Right lobe of liver (tissue), 6 donors: ENCODE data around the gene FBLN2. TPM values are rescaled to one million over a fixed set of nuclear protein-coding genes. Genes with fewer than 3 reads are reported as not detected.

Source experiments
- ATAC-seq, 4 donors: fragments of 200-7000 bp; cut with Tn5 transposase; one replicate each; pipeline ENCODE4 v1.9.1; 2020; ENCODE audit warnings: mild to moderate bottlenecking in 4 of 4, moderate library complexity in 4 of 4
- DNase-seq, 3 donors: peaks; one replicate each; pipeline ENCODE4 v3.0.0-alpha.2; 2020
- H3K27ac ChIP-seq, 3 donors: fragments of 200-600 bp; one replicate each; pipeline ENCODE4 v1.8.0; 2022
- H3K27me3 ChIP-seq, 2 donors: fragments of 200-600 bp; one replicate each; pipeline ENCODE4 v1.8.0; 2022
- H3K36me3 ChIP-seq, 4 donors: fragments of 200-600 bp; sonication (generic) in 1 of 4; one replicate each; pipeline versions ENCODE4 v1.5.1 to v1.8.0; 2017 to 2022; ENCODE audit warnings: control low read depth in 1 of 4
- H3K4me1 ChIP-seq, 4 donors: fragments of 200-600 bp; sonication (generic) in 1 of 4; one replicate each; pipeline versions ENCODE4 v1.5.1 to v1.8.0; 2017 to 2022; ENCODE audit warnings: control low read depth in 1 of 4
- H3K4me3 ChIP-seq, 3 donors: fragments of 200-600 bp; one replicate each; pipeline ENCODE4 v1.8.0; 2022
- H3K9me3 ChIP-seq, 4 donors: fragments of 200-600 bp; sonication (generic) in 1 of 4; one replicate each; pipeline versions ENCODE4 v1.5.1 to v1.8.0; 2017 to 2022; ENCODE audit warnings: control low read depth in 1 of 4
- POLR2A ChIP-seq: fragments of 450-650 bp; IDR thresholded peaks from one replicate; pipeline ENCODE4 v1.6.1; 2017; ENCODE audit warnings: antibody characterized with exemption, mild to moderate bottlenecking
- WGBS: methylation state at CpG from one replicate; pipeline ENCODE4 v1.1.6; 2018; ENCODE audit warnings: low coverage, low lambda C conversion rate; ENCODE audit not compliant: insufficient coverage; ENCODE audit errors: missing lambda C conversion rate; 5-methylcytosine and 5-hydroxymethylcytosine counted together
- intact Hi-C, 2 donors: fragments of 100-400 bp; cut with DNase I; formaldehyde crosslinking; loops; one replicate each; pipeline versions ENCODE4 v1.11.2 to v1.14.1; 2022
- total RNA-seq, 6 experiments: library from RNA; depleted of rRNA in 2 of 6; stranded (reverse); fragments of >200 nt in 2 of 6; fragmentation: NEBNext Ultra II Directional in 3 of 6; extraction: Animal tissue kit (Norgen Biotek cat#: 25700) in 3 of 6; gene quantifications; one replicate each; pipeline versions ENCODE4 v1.1.0 to v1.2.4, GENCODE V29; 2016 to 2023
- TF ChIP-seq, protein P1 (sequence below), 4 donors: fragments of 200-600 bp in 3 of 4; fragments of 450-650 bp in 1 of 4; IDR thresholded peaks; one replicate each; pipeline versions ENCODE4 v1.5.1 to v1.8.0; 2016 to 2022; ENCODE audit warnings: antibody characterized with exemption in 4 of 4, mild to moderate bottlenecking in 2 of 4
- donor health status: DM: no; HTN: yes; CAD: no.
- donor health status: DM: no; HTN: no; CAD: no.
- donor health status: DM: no; HTN: no; CAD: no.
- donor health status: DM: no; HTN: yes; CAD: no.
- donor health status: DM: no; HTN: yes; CAD: no.

Gene FBLN2
- total RNA-seq, 6 experiments from 2014 or later, result 1.9 to 4.0 (median 2.7) TPM

DNA sequence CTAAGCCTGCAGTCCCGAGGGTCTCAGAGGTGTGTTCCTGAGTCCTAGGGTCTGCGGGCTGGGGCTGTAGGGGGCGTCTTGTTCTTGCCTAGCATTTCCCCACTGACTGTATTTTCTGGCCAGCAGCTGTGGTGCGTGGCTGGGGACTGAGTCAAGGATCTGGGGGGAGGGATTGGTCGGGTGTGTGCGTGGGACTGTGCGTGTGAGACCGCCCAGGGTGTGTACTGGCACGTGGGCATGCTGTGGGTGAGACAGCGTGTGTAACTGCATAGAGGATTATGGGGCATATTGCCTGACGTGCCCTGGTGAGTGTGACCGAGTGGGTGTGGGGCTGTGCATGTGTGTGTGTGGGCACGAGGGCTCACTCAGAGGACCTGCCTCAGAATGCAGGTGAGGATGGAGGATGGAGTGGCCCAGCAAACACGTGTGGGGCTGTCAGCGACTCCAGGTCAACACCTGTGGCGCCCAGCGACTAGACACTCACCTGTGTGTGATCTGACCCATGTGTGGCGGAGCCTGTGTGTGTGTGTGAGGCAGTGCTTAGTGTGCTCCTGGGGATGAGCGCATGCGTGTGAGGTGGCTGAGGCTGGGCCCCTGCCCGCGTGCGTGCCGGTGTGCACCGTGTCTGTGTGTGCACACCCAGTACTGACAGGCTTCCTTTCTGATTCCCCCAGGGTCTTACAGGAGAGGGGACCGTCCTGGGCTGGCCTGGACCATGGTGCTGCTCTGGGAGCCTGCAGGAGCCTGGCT lies 20.9 kb downstream of the FBLN2 start:
- TF ChIP-seq, protein P1, sequence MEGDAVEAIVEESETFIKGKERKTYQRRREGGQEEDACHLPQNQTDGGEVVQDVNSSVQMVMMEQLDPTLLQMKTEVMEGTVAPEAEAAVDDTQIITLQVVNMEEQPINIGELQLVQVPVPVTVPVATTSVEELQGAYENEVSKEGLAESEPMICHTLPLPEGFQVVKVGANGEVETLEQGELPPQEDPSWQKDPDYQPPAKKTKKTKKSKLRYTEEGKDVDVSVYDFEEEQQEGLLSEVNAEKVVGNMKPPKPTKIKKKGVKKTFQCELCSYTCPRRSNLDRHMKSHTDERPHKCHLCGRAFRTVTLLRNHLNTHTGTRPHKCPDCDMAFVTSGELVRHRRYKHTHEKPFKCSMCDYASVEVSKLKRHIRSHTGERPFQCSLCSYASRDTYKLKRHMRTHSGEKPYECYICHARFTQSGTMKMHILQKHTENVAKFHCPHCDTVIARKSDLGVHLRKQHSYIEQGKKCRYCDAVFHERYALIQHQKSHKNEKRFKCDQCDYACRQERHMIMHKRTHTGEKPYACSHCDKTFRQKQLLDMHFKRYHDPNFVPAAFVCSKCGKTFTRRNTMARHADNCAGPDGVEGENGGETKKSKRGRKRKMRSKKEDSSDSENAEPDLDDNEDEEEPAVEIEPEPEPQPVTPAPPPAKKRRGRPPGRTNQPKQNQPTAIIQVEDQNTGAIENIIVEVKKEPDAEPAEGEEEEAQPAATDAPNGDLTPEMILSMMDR (IDR thresholded peaks at IDR 0.05), result no peak
- no peak for TF ChIP-seq POLR2A
- Histone ChIP-seq H3K36me3 (no peaks in the 10 kb centered on the region), H3K9me3 (no peaks in the 10 kb centered on the region), H3K4me3 (no peak overlapping the region), H3K27me3 (no peaks in the 10 kb centered on the region), H3K4me1 (no peaks in the 10 kb centered on the region), H3K27ac (no peak overlapping the region)
- no peak for ATAC-seq
- no peak for DNase-seq
- 51% methylated on average over 6 of the region's 26 CpGs for WGBS
- intact Hi-C loops, result no loop called here

DNA sequence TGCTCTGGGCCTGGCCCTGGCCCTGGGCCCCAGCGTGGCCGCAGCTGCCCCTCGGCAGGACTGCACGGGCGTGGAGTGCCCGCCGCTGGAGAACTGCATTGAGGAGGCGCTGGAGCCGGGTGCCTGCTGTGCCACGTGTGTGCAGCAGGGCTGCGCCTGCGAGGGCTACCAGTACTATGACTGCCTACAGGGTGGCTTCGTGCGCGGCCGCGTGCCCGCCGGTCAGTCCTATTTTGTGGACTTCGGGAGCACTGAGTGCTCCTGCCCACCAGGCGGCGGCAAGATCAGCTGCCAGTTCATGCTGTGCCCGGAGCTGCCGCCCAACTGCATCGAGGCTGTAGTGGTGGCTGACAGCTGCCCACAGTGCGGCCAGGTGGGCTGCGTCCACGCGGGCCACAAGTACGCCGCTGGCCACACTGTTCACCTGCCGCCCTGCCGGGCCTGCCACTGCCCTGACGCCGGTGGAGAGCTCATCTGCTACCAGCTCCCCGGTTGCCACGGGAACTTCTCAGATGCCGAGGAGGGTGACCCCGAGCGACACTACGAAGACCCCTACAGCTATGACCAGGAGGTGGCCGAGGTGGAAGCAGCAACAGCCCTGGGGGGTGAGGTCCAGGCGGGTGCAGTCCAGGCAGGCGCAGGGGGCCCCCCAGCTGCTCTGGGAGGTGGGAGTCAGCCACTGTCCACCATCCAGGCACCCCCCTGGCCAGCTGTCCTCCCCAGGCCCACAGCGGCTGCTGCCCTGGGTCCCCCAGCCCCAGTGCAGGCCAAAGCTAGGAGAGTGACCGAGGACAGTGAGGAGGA lies 21.7 kb downstream of the FBLN2 start:
- Histone ChIP-seq H3K36me3 (no peaks in the 10 kb centered on the region), H3K9me3 (no peaks in the 10 kb centered on the region), H3K4me1 (no peaks in the 10 kb centered on the region), H3K27ac (no peak overlapping the region), H3K27me3 (no peaks in the 10 kb centered on the region), H3K4me3 (no peak overlapping the region)
- intact Hi-C loops, result no loop called here
- no peak for ATAC-seq
- TF ChIP-seq, protein P1 (IDR thresholded peaks at IDR 0.05), result no peak
- no peak for TF ChIP-seq POLR2A
- no CpG with 5 or more reads among the region's 46 CpGs for WGBS
- DNase-seq, result no peak

DNA sequence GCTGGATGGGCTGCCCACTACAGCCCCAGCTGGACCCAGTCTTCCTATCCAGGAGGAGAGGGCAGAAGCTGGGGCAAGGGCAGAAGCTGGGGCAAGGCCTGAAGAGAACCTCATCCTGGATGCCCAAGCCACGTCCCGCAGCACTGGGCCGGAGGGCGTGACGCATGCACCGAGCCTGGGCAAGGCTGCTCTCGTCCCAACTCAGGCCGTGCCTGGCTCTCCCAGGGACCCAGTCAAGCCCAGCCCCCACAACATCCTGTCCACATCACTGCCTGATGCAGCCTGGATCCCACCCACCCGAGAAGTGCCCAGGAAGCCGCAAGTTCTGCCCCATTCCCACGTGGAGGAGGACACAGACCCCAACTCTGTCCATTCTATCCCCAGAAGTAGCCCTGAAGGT lies 22.3 kb downstream of the FBLN2 start:
- Histone ChIP-seq H3K4me1 (no peaks in the 10 kb centered on the region), H3K27me3 (no peaks in the 10 kb centered on the region), H3K9me3 (no peaks in the 10 kb centered on the region), H3K27ac (no peak overlapping the region), H3K36me3 (no peaks in the 10 kb centered on the region), H3K4me3 (no peak overlapping the region)
- intact Hi-C loops, result no loop called here
- no peak for ATAC-seq
- TF ChIP-seq POLR2A, result no peak
- TF ChIP-seq, protein P1 (IDR thresholded peaks at IDR 0.05), result no peak
- no peak for DNase-seq
- no CpG with 5 or more reads among the region's 11 CpGs for WGBS

DNA sequence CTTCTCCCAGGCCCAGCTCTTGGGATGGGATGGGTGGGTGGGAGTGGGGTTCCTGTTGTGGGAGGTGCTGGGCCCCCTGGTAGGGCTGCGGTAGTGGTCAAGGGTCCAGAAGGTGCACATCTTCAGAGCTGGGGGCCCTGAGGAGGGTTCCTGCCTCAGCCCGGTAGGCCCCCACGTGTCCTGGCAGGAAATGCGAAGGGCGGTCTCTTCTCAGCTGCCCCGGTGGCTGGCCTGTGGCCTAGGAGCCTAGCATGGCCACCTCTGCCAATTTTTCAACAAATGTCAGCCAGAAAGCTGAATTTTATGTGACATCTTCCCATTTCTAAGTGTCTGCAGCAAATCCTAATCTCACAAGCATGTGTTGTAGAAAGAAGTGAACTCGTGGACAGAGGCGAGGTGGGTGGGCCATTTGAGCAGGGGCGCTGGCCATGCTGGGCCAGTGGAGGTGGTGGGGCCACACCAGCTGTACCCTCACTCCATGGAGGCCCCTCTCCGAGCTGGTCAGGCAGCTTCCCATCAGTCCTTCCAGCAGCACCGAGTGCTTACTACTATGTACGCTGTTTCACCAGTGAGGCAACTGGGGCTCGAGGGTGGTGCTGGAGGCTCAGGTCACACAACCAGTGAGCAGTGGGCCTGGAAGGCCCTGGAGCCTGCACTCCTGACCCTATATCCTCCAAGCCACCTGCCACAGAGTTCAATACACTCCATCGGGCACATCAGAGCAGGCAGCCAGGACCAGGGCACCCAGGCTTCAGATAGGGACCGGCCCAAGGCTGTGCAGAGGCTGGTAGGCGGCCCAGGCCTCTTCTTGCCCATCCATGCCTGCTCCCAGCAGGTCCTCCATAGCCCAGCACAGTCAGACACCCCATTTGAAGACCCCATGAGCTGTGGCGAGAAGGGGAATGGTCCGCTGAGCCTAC lies 23.2 kb downstream of the FBLN2 start:
- 70% methylated on average over 2 of the region's 18 CpGs for WGBS
- H3K27ac ChIP-seq, result no peak overlapping the region
- no peaks in the 10 kb centered on the region for H3K9me3 ChIP-seq
- H3K4me3 ChIP-seq, result no peak overlapping the region
- no peak for ATAC-seq
- TF ChIP-seq, protein P1 (IDR thresholded peaks at IDR 0.05), result no peak
- TF ChIP-seq POLR2A, result no peak
- intact Hi-C loops, result no loop called here
- DNase-seq, result no peak
- no peaks in the 10 kb centered on the region for H3K36me3 ChIP-seq
- H3K4me1 ChIP-seq, result no peaks in the 10 kb centered on the region
- no peaks in the 10 kb centered on the region for H3K27me3 ChIP-seq
